BJ (cell line): ENCODE results near the gene FNDC3B. TPM values are rescaled to one million over a fixed set of nuclear protein-coding genes. Genes with fewer than 3 reads are reported as not detected.

ENCODE experiments used
- CTCF ChIA-PET: fragments of 350-600 bp; formaldehyde crosslinking; extraction: SDS; loops from one replicate; lab custom pipeline; 2021; ENCODE audit warnings: antibody characterized with exemption, inconsistent platforms; lab: Yijun Ruan, JAX
- POLR2A ChIA-PET: fragments of 300-600 bp; sonication (Branson Sonifier 250); formaldehyde crosslinking; extraction: SDS; loops from one replicate; lab custom pipeline; 2021; ENCODE audit warnings: antibody characterized with exemption; lab: Charles Lee
- DNase-seq: peaks from one replicate; pipeline ENCODE4 v3.0.0-alpha.2; 2011; ENCODE audit warnings: low read depth
- H3K27me3 ChIP-seq: 2 replicates; pipeline ENCODE4 v1.6.0; 2011; ENCODE audit warnings: low read length; ENCODE audit not compliant: control insufficient read depth, insufficient read depth
- H3K36me3 ChIP-seq: 2 replicates; pipeline ENCODE4 v1.5.1; 2011; ENCODE audit warnings: low read length; ENCODE audit not compliant: control insufficient read depth, insufficient read depth
- H3K4me3 ChIP-seq: 2 replicates; pipeline ENCODE4 v1.5.1; 2011; ENCODE audit warnings: low read depth, mild to moderate bottlenecking, control low read depth, low read length
- CTCF ChIP-seq: IDR thresholded peaks from 2 replicates; pipeline ENCODE4 v1.5.1; 2011; ENCODE audit warnings: low read depth, mild to moderate bottlenecking, control low read depth, inconsistent platforms, low read length, moderate library complexity; ENCODE audit not compliant: insufficient read depth
- polyA plus RNA-seq: library from polyadenylated mRNA; depleted of rRNA; stranded (reverse); fragments of >200 nt; gene quantifications from 2 replicates; pipeline ENCODE4 v1.2.3, GENCODE V29; 2011

The FNDC3B gene
- polyA plus RNA-seq, 1 experiment, result 28.6 TPM

- CTCF ChIA-PET, result no interaction called here
- H3K36me3 ChIP-seq, result 0 out of 2 replicates have a peak, but pooled peaks cover 1% of the 10 kb centered on the region
- POLR2A ChIA-PET, result no interaction called here
- no peak for TF ChIP-seq CTCF
- no peak overlapping the region for H3K4me3 ChIP-seq
- no peak for DNase-seq
- no peaks in the 10 kb centered on the region for H3K27me3 ChIP-seq
These were observed 93.4 kb downstream of the FNDC3B start for GRCh38 chr3:172132721-172133311.

- H3K4me3 ChIP-seq, result no peak overlapping the region
- H3K36me3 ChIP-seq, result 0 out of 2 replicates have a peak, but pooled peaks cover 1% of the 10 kb centered on the region
- no peaks in the 10 kb centered on the region for H3K27me3 ChIP-seq
- no peak for DNase-seq
- TF ChIP-seq CTCF, result no peak
- ChIA-PET POLR2A (no interaction called here), CTCF (no interaction called here)
These were observed 94.5 kb downstream of the FNDC3B start for GRCh38 chr3:172133838-172134237.

- POLR2A ChIA-PET, result no interaction called here
- no peak for DNase-seq
- Histone ChIP-seq H3K27me3 (no peaks in the 10 kb centered on the region), H3K4me3 (no peak overlapping the region), H3K36me3 (0 out of 2 replicates have a peak, but pooled peaks cover 1% of the 10 kb centered on the region)
- CTCF ChIA-PET, result interaction anchor here (0.7 kb wide), 1 partner anchor 488 kb away, joined by 3 read pairs; no protein-coding TSS in a partner anchor
- TF ChIP-seq CTCF, result no peak
These were observed 95.0 kb downstream of the FNDC3B start for GRCh38 chr3:172134352-172134751.

GRCh38 chr3:172135185-172135584, 95.8 kb downstream of the FNDC3B start:
- no peak for TF ChIP-seq CTCF
- CTCF ChIA-PET, result no interaction called here

GRCh38 chr3:172135820-172136219, 96.4 kb downstream of the FNDC3B start:
- peak; percentile 41 for DNase-seq
- 0 out of 2 replicates have a peak, but pooled peaks cover 1% of the 10 kb centered on the region for H3K36me3 ChIP-seq
- ChIA-PET CTCF (no interaction called here), POLR2A (no interaction called here)
- no peak for TF ChIP-seq CTCF
- H3K4me3 ChIP-seq, result no peak overlapping the region
- H3K27me3 ChIP-seq, result no peaks in the 10 kb centered on the region

More at GRCh38 chr3:172135185-172135584, 95.8 kb downstream of the FNDC3B start:
- no peak for DNase-seq
- Histone ChIP-seq H3K4me3 (no peak overlapping the region), H3K36me3 (0 out of 2 replicates have a peak, but pooled peaks cover 1% of the 10 kb centered on the region), H3K27me3 (no peaks in the 10 kb centered on the region)
- POLR2A ChIA-PET, result no interaction called here
